A673 (cell line): ENCODE data around the gene ASH1L.
"Not testable (repeated sequence)": the region's sequence is repeated elsewhere in the genome, so short reads cannot be mapped to it uniquely, and the experiment has no call there.

Experiments
- EZH2 ChIP-seq: fragments of 200-600 bp; sonication (generic); IDR thresholded peaks from 2 replicates; pipeline ENCODE4 v1.6.1; 2017; ENCODE audit warnings: borderline replicate concordance, low read depth, mild to moderate bottlenecking, mixed read lengths, antibody characterized with exemption, low read length; ENCODE audit not compliant: poor library complexity, severe bottlenecking
- TF ChIP-seq, protein P1 (sequence below): fragments of 300-800, 200-600 bp; sonication (generic); conservative IDR thresholded peaks from 2 replicates; pipeline ENCODE4 v1.5.1; 2017; ENCODE audit warnings: low read depth, mild to moderate bottlenecking, antibody characterized with exemption, low read length, moderate library complexity, mixed read lengths

DNA sequence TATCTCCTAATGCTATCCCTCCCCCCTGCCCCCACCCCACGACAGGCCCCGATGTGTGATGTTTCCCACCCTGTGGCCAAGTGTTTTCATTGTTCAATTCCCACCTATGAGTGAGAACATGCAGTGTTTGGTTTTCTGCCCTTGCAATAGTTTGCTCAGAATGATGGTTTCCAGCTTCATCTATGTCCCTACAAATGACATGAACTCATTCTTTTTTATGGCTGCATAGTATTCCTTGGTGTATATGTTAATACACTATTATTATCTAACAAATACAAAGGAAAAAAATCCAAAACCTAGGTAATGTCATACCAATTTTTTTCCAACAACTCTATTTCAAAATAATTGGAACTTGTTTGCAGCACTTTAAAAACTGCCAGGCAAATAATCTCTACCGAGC lies 56.6 kb downstream of the ASH1L start:
- not testable (repeated sequence) for TF ChIP-seq EZH2
- TF ChIP-seq, protein P1, sequence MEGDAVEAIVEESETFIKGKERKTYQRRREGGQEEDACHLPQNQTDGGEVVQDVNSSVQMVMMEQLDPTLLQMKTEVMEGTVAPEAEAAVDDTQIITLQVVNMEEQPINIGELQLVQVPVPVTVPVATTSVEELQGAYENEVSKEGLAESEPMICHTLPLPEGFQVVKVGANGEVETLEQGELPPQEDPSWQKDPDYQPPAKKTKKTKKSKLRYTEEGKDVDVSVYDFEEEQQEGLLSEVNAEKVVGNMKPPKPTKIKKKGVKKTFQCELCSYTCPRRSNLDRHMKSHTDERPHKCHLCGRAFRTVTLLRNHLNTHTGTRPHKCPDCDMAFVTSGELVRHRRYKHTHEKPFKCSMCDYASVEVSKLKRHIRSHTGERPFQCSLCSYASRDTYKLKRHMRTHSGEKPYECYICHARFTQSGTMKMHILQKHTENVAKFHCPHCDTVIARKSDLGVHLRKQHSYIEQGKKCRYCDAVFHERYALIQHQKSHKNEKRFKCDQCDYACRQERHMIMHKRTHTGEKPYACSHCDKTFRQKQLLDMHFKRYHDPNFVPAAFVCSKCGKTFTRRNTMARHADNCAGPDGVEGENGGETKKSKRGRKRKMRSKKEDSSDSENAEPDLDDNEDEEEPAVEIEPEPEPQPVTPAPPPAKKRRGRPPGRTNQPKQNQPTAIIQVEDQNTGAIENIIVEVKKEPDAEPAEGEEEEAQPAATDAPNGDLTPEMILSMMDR: not testable (repeated sequence)
